Gastroesophageal sphincter (tissue), 4 donors: ENCODE results near the gene SHISAL1. TPM values are rescaled to one million over a fixed set of nuclear protein-coding genes. Genes with fewer than 3 reads are reported as not detected.

Experiments
- ATAC-seq: fragments of 150-250 bp; one replicate; pipeline ENCODE4 v1.9.1; 2016; ENCODE audit warnings: mild to moderate bottlenecking, moderate library complexity
- H3K27ac ChIP-seq, 4 donors: fragments of 200-600 bp; sonication (generic) in 3 of 4; 1 replicate in 3 of 4; 2 replicates in 1 of 4; pipeline ENCODE4 v1.5.1; 2016 to 2019
- H3K27me3 ChIP-seq: fragments of 200-600 bp; sonication (generic); one replicate; pipeline ENCODE4 v1.5.1; 2019
- H3K36me3 ChIP-seq, 2 donors: fragments of 200-600 bp; sonication (generic); one replicate each; pipeline ENCODE4 v1.5.1; 2019; ENCODE audit warnings: control low read depth in 1 of 2
- H3K4me1 ChIP-seq, 3 donors: fragments of 200-600 bp; sonication (generic); 1 replicate in 2 of 3; 2 replicates in 1 of 3; pipeline ENCODE4 v1.5.1; 2016 to 2019; ENCODE audit warnings: control low read depth in 2 of 3
- H3K4me3 ChIP-seq, 2 donors: fragments of 200-600 bp; sonication (generic); one replicate each; pipeline ENCODE4 v1.5.1; 2019; ENCODE audit warnings: mild to moderate bottlenecking in 1 of 2, moderate library complexity in 1 of 2
- H3K9me3 ChIP-seq, 3 donors: fragments of 200-600 bp; sonication (generic); one replicate each; pipeline ENCODE4 v1.5.1; 2017 to 2019; ENCODE audit warnings: control low read depth in 2 of 3
- EP300 ChIP-seq: sonication (generic); formaldehyde crosslinking; IDR thresholded peaks from one replicate; pipeline ENCODE4 v1.6.1; 2017; ENCODE audit warnings: antibody characterized with exemption, mild to moderate bottlenecking
- POLR2A ChIP-seq, 2 donors: fragments of 450-650 bp; IDR thresholded peaks; one replicate each; pipeline ENCODE4 v1.6.1; 2017; ENCODE audit warnings: antibody characterized with exemption in 2 of 2, mild to moderate bottlenecking in 2 of 2, moderate library complexity in 1 of 2
- POLR2AphosphoS5 ChIP-seq: sonication (generic); formaldehyde crosslinking; IDR thresholded peaks from one replicate; pipeline ENCODE4 v1.6.1; 2017; ENCODE audit warnings: antibody characterized with exemption
- WGBS, 2 donors: methylation state at CpG; one replicate each; pipeline ENCODE4 v1.1.5; 2018; ENCODE audit warnings: low coverage in 1 of 2; 5-methylcytosine and 5-hydroxymethylcytosine counted together
- total RNA-seq, 4 donors: library from RNA; depleted of rRNA; stranded (reverse); fragments of >200 nt; gene quantifications; one replicate each; pipeline ENCODE4 v1.1.0, GENCODE V29; 2016
- TF ChIP-seq, protein P1 (sequence below), 4 experiments: fragments of 200-600 bp in 2 of 4; fragments of 450-650 bp in 2 of 4; sonication (generic) in 1 of 4; IDR thresholded peaks; one replicate each; pipeline ENCODE4 v1.5.1; 2017 to 2019; ENCODE audit warnings: antibody characterized with exemption in 4 of 4, mild to moderate bottlenecking in 2 of 4, moderate library complexity in 2 of 4

Gene SHISAL1
- total RNA-seq, 4 donors from 2014 or later = 4.5 to 23.1 (median 6.2) TPM

- peaks cover 0 to 26% (median 8%) of the 10 kb centered on the region in 3 donors for H3K4me1 ChIP-seq
- 67 to 87% methylated on average over 9 to 10 of the region's 21 CpGs for WGBS, 2 donors
Observed at GRCh38 chr22:44336962-44337677, 24.4 kb upstream of the SHISAL1 start.

DNA sequence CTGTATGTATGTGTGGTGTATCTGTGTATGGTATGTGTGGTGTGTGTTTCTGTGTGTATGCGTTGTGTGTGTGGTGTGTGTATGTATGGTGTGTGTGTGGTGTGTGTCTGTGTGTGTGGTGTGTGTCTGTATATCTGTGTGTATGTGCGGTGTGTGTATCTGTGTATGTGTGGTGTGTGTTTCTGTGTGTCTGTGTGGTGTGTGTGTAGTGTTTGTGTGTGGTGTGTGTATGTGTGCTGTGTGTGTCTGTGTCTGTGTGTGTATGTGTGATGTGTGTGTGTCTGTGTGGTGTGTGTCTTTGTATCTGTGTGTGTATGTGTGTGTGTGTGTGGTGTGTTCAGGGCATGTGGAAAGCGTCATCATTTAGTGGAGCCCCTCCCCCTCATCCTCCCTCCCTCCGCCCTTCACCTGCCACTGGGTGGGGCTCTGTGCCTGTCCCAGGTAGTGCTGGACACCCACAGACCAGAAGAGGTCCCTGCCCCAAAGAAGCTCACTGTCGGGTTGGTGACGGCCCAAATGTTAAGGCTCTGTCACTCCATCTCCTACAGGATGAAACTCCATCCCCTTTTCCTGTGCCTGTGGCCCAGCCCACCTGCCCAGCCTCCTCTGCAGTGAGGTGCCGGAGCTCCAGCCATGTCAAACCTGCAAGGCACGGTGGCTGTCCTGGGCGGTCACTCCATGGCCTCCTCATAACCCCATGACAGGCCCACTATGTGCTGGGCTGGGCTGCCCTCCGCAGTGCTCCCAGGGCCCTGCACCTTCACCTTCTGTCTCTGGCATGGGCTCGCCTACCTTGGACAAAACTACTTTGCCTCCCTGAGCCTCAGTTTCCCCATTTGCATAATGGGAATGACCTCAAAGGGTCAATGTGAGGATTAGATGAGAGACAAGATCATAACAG lies 23.4 kb upstream of the SHISAL1 start:
- Histone ChIP-seq H3K36me3 (no peaks in the 10 kb centered on the region), H3K4me1 (peaks cover 0 to 24% (median under 1%) of the 10 kb centered on the region in 3 donors), H3K27me3 (peaks cover 26% of the 10 kb centered on the region), H3K4me3 (no peak overlapping the region), H3K9me3 (no peaks in the 10 kb centered on the region), H3K27ac (no peak overlapping the region)
- 58 to 77% methylated on average over 4 to 6 of the region's 11 CpGs for WGBS, 2 donors
- ATAC-seq = no peak
- no peak for TF ChIP-seq EP300
- no peak for TF ChIP-seq POLR2AphosphoS5
- TF ChIP-seq, protein P1, sequence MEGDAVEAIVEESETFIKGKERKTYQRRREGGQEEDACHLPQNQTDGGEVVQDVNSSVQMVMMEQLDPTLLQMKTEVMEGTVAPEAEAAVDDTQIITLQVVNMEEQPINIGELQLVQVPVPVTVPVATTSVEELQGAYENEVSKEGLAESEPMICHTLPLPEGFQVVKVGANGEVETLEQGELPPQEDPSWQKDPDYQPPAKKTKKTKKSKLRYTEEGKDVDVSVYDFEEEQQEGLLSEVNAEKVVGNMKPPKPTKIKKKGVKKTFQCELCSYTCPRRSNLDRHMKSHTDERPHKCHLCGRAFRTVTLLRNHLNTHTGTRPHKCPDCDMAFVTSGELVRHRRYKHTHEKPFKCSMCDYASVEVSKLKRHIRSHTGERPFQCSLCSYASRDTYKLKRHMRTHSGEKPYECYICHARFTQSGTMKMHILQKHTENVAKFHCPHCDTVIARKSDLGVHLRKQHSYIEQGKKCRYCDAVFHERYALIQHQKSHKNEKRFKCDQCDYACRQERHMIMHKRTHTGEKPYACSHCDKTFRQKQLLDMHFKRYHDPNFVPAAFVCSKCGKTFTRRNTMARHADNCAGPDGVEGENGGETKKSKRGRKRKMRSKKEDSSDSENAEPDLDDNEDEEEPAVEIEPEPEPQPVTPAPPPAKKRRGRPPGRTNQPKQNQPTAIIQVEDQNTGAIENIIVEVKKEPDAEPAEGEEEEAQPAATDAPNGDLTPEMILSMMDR (IDR thresholded peaks at IDR 0.05) = no peak
- TF ChIP-seq POLR2A (IDR thresholded peaks at IDR 0.05) = no peak

More at GRCh38 chr22:44336962-44337677, 24.4 kb upstream of the SHISAL1 start:
- Histone ChIP-seq H3K4me3 (no peak overlapping the region), H3K27ac (peak overlapping the region in 1 of 4 donors; percentile 32), H3K27me3 (peaks cover 19% of the 10 kb centered on the region), H3K9me3 (no peaks in the 10 kb centered on the region), H3K36me3 (no peaks in the 10 kb centered on the region)
- ATAC-seq = no peak
- TF ChIP-seq POLR2A (IDR thresholded peaks at IDR 0.05) (no peak), POLR2AphosphoS5 (no peak), EP300 (no peak)
- TF ChIP-seq, protein P1 (IDR thresholded peaks at IDR 0.05) = no peak

- peaks cover 0 to 31% (median 3%) of the 10 kb centered on the region in 3 donors for H3K4me1 ChIP-seq
- no peak for TF ChIP-seq POLR2A (IDR thresholded peaks at IDR 0.05)
- TF ChIP-seq, protein P1 (IDR thresholded peaks at IDR 0.05) = no peak
- no peaks in the 10 kb centered on the region for H3K9me3 ChIP-seq
- 89 to 93% methylated on average over 8 to 9 of the region's 9 CpGs for WGBS, 2 donors
- H3K36me3 ChIP-seq = no peaks in the 10 kb centered on the region
- H3K27ac ChIP-seq = no peak overlapping the region
- ATAC-seq = no peak
- H3K4me3 ChIP-seq = no peak overlapping the region
- peaks cover 35% of the 10 kb centered on the region for H3K27me3 ChIP-seq
Observed at GRCh38 chr22:44335066-44335839, 22.5 kb upstream of the SHISAL1 start.

GRCh38 chr22:44333847-44334635 lies 21.3 kb upstream of the SHISAL1 start:
- no peak overlapping the region for H3K27ac ChIP-seq
- H3K36me3 ChIP-seq = no peaks in the 10 kb centered on the region
- 85 to 100% methylated on average over 2 to 3 of the region's 13 CpGs for WGBS, 2 donors
- H3K9me3 ChIP-seq = no peaks in the 10 kb centered on the region
- no peak for ATAC-seq
- H3K4me3 ChIP-seq = no peak overlapping the region
- H3K27me3 ChIP-seq = peaks cover 46% of the 10 kb centered on the region
- TF ChIP-seq POLR2AphosphoS5 (no peak), EP300 (no peak)
- peaks cover 0 to 34% (median 3%) of the 10 kb centered on the region in 3 donors for H3K4me1 ChIP-seq
